Caco-2 (cell line): ENCODE measurements around the gene SCN1A. TPM values are rescaled to one million over a fixed set of nuclear protein-coding genes. Genes with fewer than 3 reads are reported as not detected.

Experiments
- BruUV-seq: library from RNA; stranded (reverse); fragments of 400-500 nt; replicated peaks from 2 replicates; lab custom pipeline; 2021; lab: Mats Ljungman, UMichigan
- CTCF ChIA-PET: fragments of 300-600 bp; sonication (Branson Sonifier 250); formaldehyde crosslinking; loops from one replicate; lab custom pipeline; 2022; ENCODE audit warnings: antibody characterized with exemption; lab: Charles Lee
- POLR2A ChIA-PET: fragments of 300-600 bp; sonication (Branson Sonifier 250); formaldehyde crosslinking; loops from one replicate; lab custom pipeline; 2022; ENCODE audit warnings: antibody characterized with exemption; lab: Charles Lee
- DNase-seq, 2 experiments: peaks; one replicate each; pipeline versions ENCODE4 v3.0.0 to v3.0.0-alpha.2; 2020 to 2022
- H3K27me3 ChIP-seq: replicated peaks from 2 replicates; pipeline ENCODE4 v1.6.0; 2011; ENCODE audit warnings: low read length; ENCODE audit not compliant: control insufficient read depth, insufficient read depth
- H3K36me3 ChIP-seq: 2 replicates; pipeline ENCODE4 v1.5.1; 2011; ENCODE audit warnings: low read length; ENCODE audit not compliant: control insufficient read depth, insufficient read depth
- H3K4me1 ChIP-seq: fragments of 250-450 bp; sonication (Bioruptor Pico); 2 replicates; pipeline ENCODE4 v1.5.1; 2020; ENCODE audit warnings: mild to moderate bottlenecking
- H3K4me3 ChIP-seq: 2 replicates; pipeline ENCODE4 v1.5.1; 2011; ENCODE audit warnings: low read depth, mild to moderate bottlenecking, control low read depth, low read length
- H3K9me3 ChIP-seq: fragments of 250-450 bp; sonication (Bioruptor Pico); 2 replicates; pipeline ENCODE4 v1.5.1; 2020; ENCODE audit warnings: mild to moderate bottlenecking, moderate library complexity
- H3K27ac Mint-ChIP-seq: one replicate; pipeline ENCODE4 v1.8.0; 2022; ENCODE audit warnings: mixed read lengths; ENCODE audit not compliant: unreplicated experiment
- H3K27me3 Mint-ChIP-seq: one replicate; pipeline ENCODE4 v1.8.0; 2022; ENCODE audit warnings: mixed read lengths; ENCODE audit not compliant: insufficient read depth, unreplicated experiment
- H3K36me3 Mint-ChIP-seq: one replicate; pipeline ENCODE4 v1.8.0; 2022; ENCODE audit warnings: mild to moderate bottlenecking, mixed read lengths; ENCODE audit not compliant: insufficient read depth, unreplicated experiment
- H3K4me1 Mint-ChIP-seq: one replicate; pipeline ENCODE4 v1.8.0; 2022; ENCODE audit warnings: low read depth, mixed read lengths; ENCODE audit not compliant: unreplicated experiment
- H3K4me3 Mint-ChIP-seq: one replicate; pipeline ENCODE4 v1.8.0; 2022; ENCODE audit warnings: mild to moderate bottlenecking, moderate library complexity, mixed read lengths; ENCODE audit not compliant: unreplicated experiment
- H3K9me3 Mint-ChIP-seq: one replicate; pipeline ENCODE4 v1.8.0; 2022; ENCODE audit warnings: mixed read lengths; ENCODE audit not compliant: unreplicated experiment
- CTCF ChIP-seq, 2 experiments: fragments of 200-600 bp in 1 of 2; IDR thresholded peaks; 1 replicate in 1 of 2; 2 replicates in 1 of 2; pipeline versions ENCODE4 v1.5.1 to v1.8.0; 2011 to 2022; ENCODE audit warnings: antibody characterized with exemption in 1 of 2, control low read depth in 1 of 2, inconsistent platforms in 1 of 2, low read depth in 1 of 2, low read length in 1 of 2, mild to moderate bottlenecking in 1 of 2, moderate library complexity in 1 of 2; ENCODE audit not compliant: insufficient read depth in 1 of 2, severe bottlenecking in 1 of 2, unreplicated experiment in 1 of 2
- intact Hi-C: fragments of 100-400 bp; cut with micrococcal nuclease; formaldehyde crosslinking; loops from one replicate; pipeline ENCODE4 v1.10.0; 2022; ENCODE audit not compliant: unreplicated experiment
- total RNA-seq: library from RNA; stranded (reverse); gene quantifications from 2 replicates; pipeline ENCODE4 v1.2.3, GENCODE V29; 2022

Gene SCN1A
- total RNA-seq, 1 experiment from 2014 or later = not detected

DNA sequence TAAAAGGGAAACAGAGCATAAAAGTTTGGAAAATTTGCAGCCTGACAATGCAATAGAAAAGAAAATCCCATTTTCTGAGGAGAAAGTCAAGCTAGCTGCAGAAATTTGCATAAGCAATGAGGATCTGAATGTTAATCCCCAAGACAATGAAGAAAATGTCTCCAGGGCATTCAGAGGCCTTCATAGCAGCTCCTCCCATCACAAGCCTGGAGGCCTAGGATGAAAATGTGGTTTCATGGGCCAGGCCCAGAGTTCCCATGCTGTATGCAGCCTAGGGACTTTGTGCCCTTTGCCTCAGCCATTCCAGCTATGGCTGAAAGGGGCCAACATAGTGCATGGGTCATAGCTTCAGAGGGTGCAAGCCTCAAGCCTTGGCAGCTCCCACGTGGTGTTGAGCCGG, 10.3 kb upstream of the SCN1A start:
- no peak overlapping the region for H3K4me3 ChIP-seq
- no peaks in the 10 kb centered on the region for H3K27me3 Mint-ChIP-seq
- no peaks in the 10 kb centered on the region for H3K9me3 ChIP-seq
- no peak for TF ChIP-seq CTCF (IDR thresholded peaks at IDR 0.05; ENCODE audit: insufficient read depth in 1 of 2, low read depth in 1 of 2, low read length in 1 of 2, severe bottlenecking in 1 of 2, unreplicated experiment in 1 of 2)
- no peak overlapping the region for H3K27ac Mint-ChIP-seq
- ChIA-PET CTCF (no interaction called here), POLR2A (no interaction called here)
- no peak for DNase-seq
- H3K4me1 ChIP-seq = peaks cover 22% of the 10 kb centered on the region
- H3K4me1 Mint-ChIP-seq = peaks cover 10% of the 10 kb centered on the region
- H3K36me3 ChIP-seq = no peaks in the 10 kb centered on the region
- no peaks in the 10 kb centered on the region for H3K27me3 ChIP-seq
- intact Hi-C loops = no loop called here
- H3K9me3 Mint-ChIP-seq = no peaks in the 10 kb centered on the region
- no peak overlapping the region for H3K4me3 Mint-ChIP-seq
- no TSS peak for BruUV-seq
- H3K36me3 Mint-ChIP-seq = no peaks in the 10 kb centered on the region

- Mint-ChIP-seq H3K4me1 (peaks cover 10% of the 10 kb centered on the region), H3K27me3 (no peaks in the 10 kb centered on the region), H3K36me3 (no peaks in the 10 kb centered on the region), H3K27ac (no peak overlapping the region), H3K4me3 (no peak overlapping the region), H3K9me3 (no peaks in the 10 kb centered on the region)
- TF ChIP-seq CTCF (IDR thresholded peaks at IDR 0.05; ENCODE audit: insufficient read depth in 1 of 2, low read depth in 1 of 2, low read length in 1 of 2, severe bottlenecking in 1 of 2, unreplicated experiment in 1 of 2) = no peak
- CTCF ChIA-PET = no interaction called here
- Histone ChIP-seq H3K9me3 (no peaks in the 10 kb centered on the region), H3K4me1 (peaks cover 22% of the 10 kb centered on the region), H3K36me3 (no peaks in the 10 kb centered on the region), H3K27me3 (no peaks in the 10 kb centered on the region), H3K4me3 (no peak overlapping the region)
- BruUV-seq = no TSS peak
- intact Hi-C loops = no loop called here
- no peak for DNase-seq
- POLR2A ChIA-PET = no interaction called here
These were observed 9.5 kb upstream of the SCN1A start for GRCh38 chr2:166137331-166137730.

GRCh38 chr2:166135849-166136258, 8.0 kb upstream of the SCN1A start:
- no peak overlapping the region for H3K4me3 Mint-ChIP-seq
- CTCF ChIA-PET = no interaction called here
- BruUV-seq = no TSS peak
- intact Hi-C loops = no loop called here
- no peaks in the 10 kb centered on the region for H3K27me3 Mint-ChIP-seq
- H3K9me3 Mint-ChIP-seq = no peaks in the 10 kb centered on the region
- POLR2A ChIA-PET = no interaction called here
- peaks cover 10% of the 10 kb centered on the region for H3K4me1 Mint-ChIP-seq
- Histone ChIP-seq H3K9me3 (no peaks in the 10 kb centered on the region), H3K4me3 (no peak overlapping the region), H3K27me3 (no peaks in the 10 kb centered on the region), H3K36me3 (no peaks in the 10 kb centered on the region), H3K4me1 (peaks cover 22% of the 10 kb centered on the region)
- no peak for DNase-seq
- H3K36me3 Mint-ChIP-seq = no peaks in the 10 kb centered on the region
- H3K27ac Mint-ChIP-seq = no peak overlapping the region
- TF ChIP-seq CTCF (IDR thresholded peaks at IDR 0.05; ENCODE audit: insufficient read depth in 1 of 2, low read depth in 1 of 2, low read length in 1 of 2, severe bottlenecking in 1 of 2, unreplicated experiment in 1 of 2) = no peak
